ENCODE results near the gene ROMO1. TPM values are rescaled to one million over a fixed set of nuclear protein-coding genes. Genes with fewer than 3 reads are reported as not detected.
"Not testable (repeated sequence)": the region's sequence is repeated elsewhere in the genome, so short reads cannot be mapped to it uniquely, and the experiment has no call there.

ROMO1 gene
- total RNA-seq, 1 experiment from 2014 or later = 207 TPM

GRCh38 chr20:35681960-35682359 lies 17.2 kb upstream of the ROMO1 start:
- no peak for TF ChIP-seq CTCF (conservative IDR thresholded peaks at IDR 0.05)
- DNase-seq = no peak
- Histone ChIP-seq H3K9ac (ENCODE audit: extremely low read depth, insufficient read length, low read length) (no peak overlapping the region), H3K14ac (ENCODE audit: insufficient read depth, low read length) (no peak overlapping the region), H3K4me2 (ENCODE audit: insufficient read depth, insufficient read length, low read length) (no peak overlapping the region), H3K79me2 (ENCODE audit: insufficient read depth, low read length) (no peaks in the 10 kb centered on the region), H2BK120ac (ENCODE audit: low read depth, low read length, poor library complexity, severe bottlenecking) (no peak overlapping the region), H4K91ac (ENCODE audit: insufficient read length, low read depth, low read length) (no peak overlapping the region), H4K5ac (ENCODE audit: insufficient read length, low read depth, low read length) (no peak overlapping the region), H2BK15ac (ENCODE audit: low read depth, low read length) (no peak overlapping the region), H2AFZ (ENCODE audit: low read length) (no peak overlapping the region), H3K4me1 (ENCODE audit: insufficient read depth, low read length) (no peaks in the 10 kb centered on the region), H4K20me1 (ENCODE audit: control insufficient read depth, insufficient read depth, insufficient read length) (no peaks in the 10 kb centered on the region), H3K18ac (ENCODE audit: insufficient read length, low read depth, low read length) (no peak overlapping the region), H3K23me2 (ENCODE audit: insufficient read length, low read depth, low read length, poor library complexity, severe bottlenecking) (no peaks in the 10 kb centered on the region), H3K56ac (ENCODE audit: insufficient read length, low read depth, low read length) (no peak overlapping the region), H2AK5ac (ENCODE audit: insufficient read length, low read length) (no peak overlapping the region), H2BK5ac (ENCODE audit: insufficient read length, low read length) (no peak overlapping the region), H3K4ac (ENCODE audit: low read depth, low read length) (no peak overlapping the region), H2BK12ac (ENCODE audit: insufficient read length, low read depth, low read length) (no peak overlapping the region), H2BK20ac (ENCODE audit: low read depth, low read length, poor library complexity, severe bottlenecking) (no peak overlapping the region), H4K8ac (replicated peaks; ENCODE audit: insufficient read length, low read depth, low read length) (no peak overlapping the region), H3T11ph (ENCODE audit: low read length) (no peak overlapping the region), H3K79me1 (ENCODE audit: insufficient read depth, low read depth, low read length, poor library complexity, severe bottlenecking) (no peaks in the 10 kb centered on the region), H3K23ac (ENCODE audit: insufficient read length, low read depth, low read length) (no peak overlapping the region), H3K9me3 (ENCODE audit: control insufficient read depth, low read depth, low read length) (no peaks in the 10 kb centered on the region), H3K27ac (ENCODE audit: insufficient read length, low read depth, low read length) (no peak overlapping the region), H3K27me3 (ENCODE audit: insufficient read depth, low read length) (no peaks in the 10 kb centered on the region)
- Mint-ChIP-seq H3K4me1 (peaks cover 0 to 3% of the 10 kb centered on the region in 2 experiments; a peak in 1 of 4 replicates), H3K36me3 (ENCODE audit: insufficient read depth in 1 of 3, low read depth in 3 of 3) (peaks cover 3 to 14% (median 10%) of the 10 kb centered on the region in 3 experiments; a peak in 6 of 7 replicates), H3K4me3 (no peak overlapping the region), H3K27ac (no peak overlapping the region), H3K9me3 (no peaks in the 10 kb centered on the region), H3K27me3 (ENCODE audit: low read depth) (no peaks in the 10 kb centered on the region)
- WGBS (ENCODE audit: extremely low coverage, insufficient read length, low lambda C conversion rate) = 83% methylated on average over 1 of the region's 1 CpG

GRCh38 chr20:35685368-35685767 lies 13.8 kb upstream of the ROMO1 start:
- not testable (repeated sequence) for H2BK15ac ChIP-seq (ENCODE audit: low read depth, low read length); H2BK20ac ChIP-seq (ENCODE audit: low read depth, low read length, poor library complexity, severe bottlenecking); H2BK120ac ChIP-seq (ENCODE audit: low read depth, low read length, poor library complexity, severe bottlenecking); H3K4ac ChIP-seq (ENCODE audit: low read depth, low read length); H3T11ph ChIP-seq (ENCODE audit: low read length); H3K9me3 ChIP-seq (ENCODE audit: control insufficient read depth, low read depth, low read length); H3K4me1 Mint-ChIP-seq; H3K14ac ChIP-seq (ENCODE audit: insufficient read depth, low read length); H3K56ac ChIP-seq (ENCODE audit: insufficient read length, low read depth, low read length); H3K23ac ChIP-seq (ENCODE audit: insufficient read length, low read depth, low read length); H3K18ac ChIP-seq (ENCODE audit: insufficient read length, low read depth, low read length); DNase-seq; H3K4me1 ChIP-seq (ENCODE audit: insufficient read depth, low read length); H3K79me1 ChIP-seq (ENCODE audit: insufficient read depth, low read depth, low read length, poor library complexity, severe bottlenecking); H3K4me3 Mint-ChIP-seq; H4K5ac ChIP-seq (ENCODE audit: insufficient read length, low read depth, low read length); H2BK12ac ChIP-seq (ENCODE audit: insufficient read length, low read depth, low read length); H3K27me3 Mint-ChIP-seq (ENCODE audit: low read depth); H3K4me2 ChIP-seq (ENCODE audit: insufficient read depth, insufficient read length, low read length); H3K79me2 ChIP-seq (ENCODE audit: insufficient read depth, low read length); H2AFZ ChIP-seq (ENCODE audit: low read length); H3K23me2 ChIP-seq (ENCODE audit: insufficient read length, low read depth, low read length, poor library complexity, severe bottlenecking); H3K27me3 ChIP-seq (ENCODE audit: insufficient read depth, low read length); H3K27ac Mint-ChIP-seq; H4K91ac ChIP-seq (ENCODE audit: insufficient read length, low read depth, low read length); H4K20me1 ChIP-seq (ENCODE audit: control insufficient read depth, insufficient read depth, insufficient read length); H4K8ac ChIP-seq (replicated peaks; ENCODE audit: insufficient read length, low read depth, low read length); H3K9ac ChIP-seq (ENCODE audit: extremely low read depth, insufficient read length, low read length); H2AK5ac ChIP-seq (ENCODE audit: insufficient read length, low read length); H3K27ac ChIP-seq (ENCODE audit: insufficient read length, low read depth, low read length); H2BK5ac ChIP-seq (ENCODE audit: insufficient read length, low read length)
- peaks cover 30 to 41% (median 32%) of the 10 kb centered on the region in 3 experiments for H3K36me3 Mint-ChIP-seq (ENCODE audit: insufficient read depth in 1 of 3, low read depth in 3 of 3)
- no CpG with 5 or more reads among the region's 9 CpGs for WGBS (ENCODE audit: extremely low coverage, insufficient read length, low lambda C conversion rate)
- peaks cover 19% of the 10 kb centered on the region in 2 experiments for H3K9me3 Mint-ChIP-seq

All from H9 (cell line).